GM12878 (cell line): Measurements from ENCODE around the gene LBX1. TPM values are rescaled to one million over a fixed set of nuclear protein-coding genes. Genes with fewer than 3 reads are reported as not detected.

Experiments used
- ATAC-seq: fragments of 200-7000 bp; cut with Tn5 transposase; 3 replicates; pipeline ENCODE4 v1.9.1; 2020; ENCODE audit warnings: mild to moderate bottlenecking, moderate library complexity
- BruUV-seq: library from RNA; stranded (reverse); fragments of 400-500 nt; replicated peaks from 2 replicates; lab custom pipeline; 2021; lab: Mats Ljungman, UMichigan
- CTCF ChIA-PET: fragments of 300-600 bp; sonication (Branson Sonifier 250); formaldehyde crosslinking; extraction: SDS; loops from one replicate; lab custom pipeline; 2021; ENCODE audit warnings: inconsistent platforms; lab: Yijun Ruan, JAX
- POLR2A ChIA-PET: fragments of 350-600 bp; formaldehyde crosslinking; extraction: SDS; loops from one replicate; lab custom pipeline; 2021; ENCODE audit warnings: inconsistent platforms; lab: Charles Lee
- RAD21 ChIA-PET: fragments of 300-600 bp; sonication (Branson Sonifier 250); formaldehyde crosslinking; loops from one replicate; lab custom pipeline; 2023; ENCODE audit warnings: antibody characterized with exemption; ENCODE audit not compliant: unreplicated experiment; lab: Charles Lee
- SMC1A ChIA-PET: fragments of 300-600 bp; sonication (Branson Sonifier 250); formaldehyde crosslinking; loops from one replicate; lab custom pipeline; 2023; ENCODE audit not compliant: unreplicated experiment, uncharacterized antibody; lab: Charles Lee
- DNase-seq: peaks from one replicate; pipeline ENCODE4 v3.0.0-alpha.2; 2011; ENCODE audit warnings: low read depth, low spot score
- FAIRE-seq: peaks from 3 replicates; lab custom pipeline; 2011; peaks lifted over from hg19 to GRCh38; lab: Jason Lieb, UNC
- H2AFZ ChIP-seq: 2 replicates; pipeline ENCODE4 v1.6.0; 2011; ENCODE audit warnings: low read depth, low read length, control low read depth; ENCODE audit not compliant: control insufficient read depth
- H3K27ac ChIP-seq: 2 replicates; pipeline ENCODE4 v1.5.1; 2011; ENCODE audit warnings: control low read depth; ENCODE audit not compliant: control insufficient read depth, insufficient read depth
- H3K27me3 ChIP-seq, 2 experiments: replicated peaks in 1 of 2; 2 replicates each; pipeline versions ENCODE4 v1.6.0 to v1.6.1; 2011; ENCODE audit warnings: low read length in 1 of 2; ENCODE audit not compliant: control insufficient read depth in 2 of 2, insufficient read depth in 2 of 2
- H3K36me3 ChIP-seq, 2 experiments: 2 replicates each; pipeline ENCODE4 v1.5.1; 2011; ENCODE audit warnings: low read length in 1 of 2; ENCODE audit not compliant: control insufficient read depth in 2 of 2, insufficient read depth in 2 of 2
- H3K4me1 ChIP-seq: 2 replicates; pipeline ENCODE4 v1.6.1; 2011; ENCODE audit warnings: mild to moderate bottlenecking, low read length, moderate library complexity, mixed read lengths; ENCODE audit not compliant: control insufficient read depth, insufficient read depth
- H3K4me2 ChIP-seq: 2 replicates; pipeline ENCODE4 v1.6.0; 2011; ENCODE audit warnings: control low read depth; ENCODE audit not compliant: control insufficient read depth, insufficient read depth
- H3K4me3 ChIP-seq: fragments of 200-600 bp; sonication (generic); 2 replicates; pipeline ENCODE4 v1.5.1; 2016
- H3K79me2 ChIP-seq: 2 replicates; pipeline ENCODE4 v1.6.0; 2011; ENCODE audit warnings: low read length; ENCODE audit not compliant: control insufficient read depth, insufficient read depth
- H3K9ac ChIP-seq: 2 replicates; pipeline ENCODE4 v1.8.0; 2011; ENCODE audit warnings: low read length, control low read depth, mixed read lengths; ENCODE audit not compliant: control insufficient read depth, insufficient read depth
- H3K9me3 ChIP-seq: replicated peaks from 3 replicates; pipeline ENCODE4 v1.5.1; 2011; ENCODE audit warnings: mild to moderate bottlenecking, low read length; ENCODE audit not compliant: control insufficient read depth, insufficient read depth
- H4K20me1 ChIP-seq: 2 replicates; pipeline ENCODE4 v1.6.0; 2011; ENCODE audit not compliant: control insufficient read depth, insufficient read depth
- CBX3 ChIP-seq: fragments of 200-600 bp; sonication (generic); IDR thresholded peaks from 2 replicates; pipeline ENCODE4 v1.6.1; 2016; ENCODE audit warnings: low read depth, borderline replicate concordance
- E2F4 ChIP-seq: IDR thresholded peaks from 2 replicates; pipeline ENCODE4 v1.6.1; 2012; ENCODE audit warnings: low read depth, low read length, improper control_type of control experiment
- HCFC1 ChIP-seq: fragments of 150-350 bp; IDR thresholded peaks from 2 replicates; pipeline ENCODE4 v1.6.1; 2014; ENCODE audit warnings: low read length
- IKZF1 ChIP-seq: fragments of 450-650 bp; conservative IDR thresholded peaks from 2 replicates; pipeline ENCODE4 v1.6.1; 2017; ENCODE audit warnings: antibody characterized with exemption, mild to moderate bottlenecking
- PAX5 ChIP-seq: IDR thresholded peaks from 2 replicates; pipeline ENCODE4 v1.6.1; 2011; ENCODE audit warnings: low read depth, low read length, borderline replicate concordance
- RAD51 ChIP-seq: fragments of 450-650 bp; IDR thresholded peaks from 2 replicates; pipeline ENCODE4 v1.6.1; 2016; ENCODE audit warnings: moderate library complexity, mild to moderate bottlenecking, inconsistent platforms
- RB1 ChIP-seq: fragments of 450-650 bp; formaldehyde crosslinking; IDR thresholded peaks from 2 replicates; pipeline ENCODE4 v1.6.1; 2017; ENCODE audit warnings: mild to moderate bottlenecking, borderline replicate concordance
- SIX5 ChIP-seq: IDR thresholded peaks from 2 replicates; pipeline ENCODE4 v1.6.1; 2011; ENCODE audit warnings: mild to moderate bottlenecking, low read depth, low read length, moderate library complexity; ENCODE audit not compliant: severe bottlenecking
- SMAD1 ChIP-seq: fragments of 450-650 bp; IDR thresholded peaks from 2 replicates; pipeline ENCODE4 v1.6.1; 2018; ENCODE audit warnings: mild to moderate bottlenecking, low read depth; ENCODE audit not compliant: partially characterized antibody
- YY1 ChIP-seq: IDR thresholded peaks from 2 replicates; pipeline ENCODE4 v1.6.1; 2011; ENCODE audit warnings: low read depth, mild to moderate bottlenecking, low read length
- WGBS: methylation state at CpG from one replicate; pipeline ENCODE4 v1.1.6; 2016; ENCODE audit warnings: low lambda C conversion rate; ENCODE audit not compliant: insufficient replicate concordance, insufficient coverage; ENCODE audit errors: missing lambda C conversion rate; 5-methylcytosine and 5-hydroxymethylcytosine counted together
- in situ Hi-C: fragments of 300-500 bp; cut with MboI; formaldehyde crosslinking; loops from 9 replicates; pipeline ENCODE4 v1.14.3; 2018; ENCODE audit warnings: mixed read lengths
- intact Hi-C: fragments of 100-400 bp; cut with micrococcal nuclease; formaldehyde crosslinking; loops from one replicate; pipeline ENCODE4 v1.14.2; 2022; ENCODE audit not compliant: unreplicated experiment
- polyA plus RNA-seq, 11 experiments: library from polyadenylated mRNA; depleted of rRNA in 4 of 11; unstranded in 6 of 11; stranded (reverse) in 5 of 11; fragments of >200 nt; fragmentation: Nextera tagmentation in 4 of 11; fragmentation: Illumina TruSeq in 1 of 11; extraction: Ambion mirVana in 4 of 11; extraction: Trizol in 1 of 11; gene quantifications; 1 replicate in 1 of 11; 2 replicates in 10 of 11; pipeline versions ENCODE4 v1.2.1 to v1.2.3, GENCODE V29; 2011 to 2016; ENCODE audit warnings: inconsistent platforms in 2 of 11, missing spikeins in 2 of 11, low read depth in 1 of 11
- total RNA-seq, 4 experiments: library from RNA; depleted of rRNA in 3 of 4; stranded (reverse); fragments of >200 nt in 3 of 4; fragmentation: Illumina TruSeq in 1 of 4; extraction: Trizol in 1 of 4; gene quantifications; 2 replicates each; pipeline versions ENCODE4 v1.2.1 to v1.2.3, GENCODE V29; 2013 to 2021
- TF ChIP-seq, protein P1 (sequence below): fragments of 450-650 bp; IDR thresholded peaks from 2 replicates; pipeline ENCODE4 v1.6.1; 2017; ENCODE audit warnings: antibody characterized with exemption, mild to moderate bottlenecking, moderate library complexity
- TF ChIP-seq, protein P2 (sequence below): fragments of 150-350 bp; IDR thresholded peaks from 2 replicates; pipeline ENCODE4 v1.6.1; 2014; ENCODE audit warnings: mild to moderate bottlenecking, low read depth, low read length
- TF ChIP-seq, protein P3 (sequence below): fragments of 450-650 bp; IDR thresholded peaks from 2 replicates; pipeline ENCODE4 v1.6.1; 2017; ENCODE audit warnings: mild to moderate bottlenecking

LBX1 gene
- total and polyA plus RNA-seq, 10 of the 15 experiments (the other 5 are each of a cell fraction or from before 2014, with no cell fraction given), result not detected

DNA sequence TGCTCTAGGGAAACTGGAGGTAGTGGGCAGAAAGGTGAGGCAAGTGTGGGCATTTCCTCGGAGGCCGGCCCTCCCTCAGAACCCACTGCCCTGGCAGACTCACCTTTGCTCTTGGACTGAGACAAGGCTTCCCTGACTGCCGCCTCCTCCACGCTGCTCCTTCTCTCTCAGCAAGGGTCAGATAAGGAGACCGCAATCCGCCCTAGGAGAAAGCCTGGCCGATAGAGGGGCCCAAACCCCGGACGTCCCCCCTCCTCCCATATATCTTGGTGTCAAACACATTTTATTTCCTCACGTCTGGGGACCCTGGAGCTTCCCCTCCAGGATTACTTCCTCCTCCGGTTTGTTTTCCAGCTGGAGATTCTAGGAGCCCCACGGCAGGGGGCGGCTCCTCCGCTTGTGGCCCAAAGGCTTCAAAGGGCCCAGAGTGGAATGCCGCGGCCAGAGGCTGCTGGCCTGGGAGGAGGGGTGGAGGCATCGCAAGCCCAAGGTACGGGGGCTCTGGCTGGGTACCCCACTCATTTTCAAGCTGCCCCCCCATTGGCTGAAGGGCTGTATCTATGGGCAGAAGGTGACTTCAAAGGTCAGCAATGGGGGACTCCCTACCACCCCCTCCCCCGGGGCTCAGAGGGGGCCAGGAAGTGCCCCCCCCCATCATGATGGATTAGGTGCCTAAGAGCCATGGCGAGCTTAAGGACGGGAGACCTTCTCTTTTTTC is 31.7 kb upstream of the LBX1 start (continued):
- TF ChIP-seq, protein P1, sequence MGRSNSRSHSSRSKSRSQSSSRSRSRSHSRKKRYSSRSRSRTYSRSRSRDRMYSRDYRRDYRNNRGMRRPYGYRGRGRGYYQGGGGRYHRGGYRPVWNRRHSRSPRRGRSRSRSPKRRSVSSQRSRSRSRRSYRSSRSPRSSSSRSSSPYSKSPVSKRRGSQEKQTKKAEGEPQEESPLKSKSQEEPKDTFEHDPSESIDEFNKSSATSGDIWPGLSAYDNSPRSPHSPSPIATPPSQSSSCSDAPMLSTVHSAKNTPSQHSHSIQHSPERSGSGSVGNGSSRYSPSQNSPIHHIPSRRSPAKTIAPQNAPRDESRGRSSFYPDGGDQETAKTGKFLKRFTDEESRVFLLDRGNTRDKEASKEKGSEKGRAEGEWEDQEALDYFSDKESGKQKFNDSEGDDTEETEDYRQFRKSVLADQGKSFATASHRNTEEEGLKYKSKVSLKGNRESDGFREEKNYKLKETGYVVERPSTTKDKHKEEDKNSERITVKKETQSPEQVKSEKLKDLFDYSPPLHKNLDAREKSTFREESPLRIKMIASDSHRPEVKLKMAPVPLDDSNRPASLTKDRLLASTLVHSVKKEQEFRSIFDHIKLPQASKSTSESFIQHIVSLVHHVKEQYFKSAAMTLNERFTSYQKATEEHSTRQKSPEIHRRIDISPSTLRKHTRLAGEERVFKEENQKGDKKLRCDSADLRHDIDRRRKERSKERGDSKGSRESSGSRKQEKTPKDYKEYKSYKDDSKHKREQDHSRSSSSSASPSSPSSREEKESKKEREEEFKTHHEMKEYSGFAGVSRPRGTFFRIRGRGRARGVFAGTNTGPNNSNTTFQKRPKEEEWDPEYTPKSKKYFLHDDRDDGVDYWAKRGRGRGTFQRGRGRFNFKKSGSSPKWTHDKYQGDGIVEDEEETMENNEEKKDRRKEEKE, result no peak
- TF ChIP-seq, protein P2, sequence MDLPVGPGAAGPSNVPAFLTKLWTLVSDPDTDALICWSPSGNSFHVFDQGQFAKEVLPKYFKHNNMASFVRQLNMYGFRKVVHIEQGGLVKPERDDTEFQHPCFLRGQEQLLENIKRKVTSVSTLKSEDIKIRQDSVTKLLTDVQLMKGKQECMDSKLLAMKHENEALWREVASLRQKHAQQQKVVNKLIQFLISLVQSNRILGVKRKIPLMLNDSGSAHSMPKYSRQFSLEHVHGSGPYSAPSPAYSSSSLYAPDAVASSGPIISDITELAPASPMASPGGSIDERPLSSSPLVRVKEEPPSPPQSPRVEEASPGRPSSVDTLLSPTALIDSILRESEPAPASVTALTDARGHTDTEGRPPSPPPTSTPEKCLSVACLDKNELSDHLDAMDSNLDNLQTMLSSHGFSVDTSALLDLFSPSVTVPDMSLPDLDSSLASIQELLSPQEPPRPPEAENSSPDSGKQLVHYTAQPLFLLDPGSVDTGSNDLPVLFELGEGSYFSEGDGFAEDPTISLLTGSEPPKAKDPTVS, result no peak
- TF ChIP-seq RAD51 (no peak), RB1 (no peak)

GRCh38 chr10:101258179-101258885 is 29.1 kb upstream of the LBX1 start:
- no peak for DNase-seq
- 52% methylated on average over 4 of the region's 4 CpGs for WGBS
- in situ Hi-C loops, result no loop called here
- Histone ChIP-seq H3K79me2 (no peaks in the 10 kb centered on the region), H3K4me3 (no peak overlapping the region), H2AFZ (no peak overlapping the region), H3K4me1 (no peaks in the 10 kb centered on the region), H3K36me3 (no peaks in the 10 kb centered on the region), H3K27me3 (peaks cover 2 to 3% of the 10 kb centered on the region in 2 experiments; a peak in 3 of 4 replicates), H4K20me1 (no peaks in the 10 kb centered on the region), H3K27ac (no peak overlapping the region), H3K4me2 (no peak overlapping the region), H3K9me3 (no peaks in the 10 kb centered on the region; the same call in 2 of the 3 replicates), H3K9ac (no peak overlapping the region)
- peak; percentile 13 for FAIRE-seq
- peak; percentile 87 for ATAC-seq
- no TSS peak for BruUV-seq
- ChIA-PET RAD21 (no interaction called here), POLR2A (interaction anchor here (0.5 to 0.6 kb wide), 2 partner anchors 107 to 208 kb away, joined by 3 read pairs; no protein-coding TSS in a partner anchor), SMC1A (no interaction called here), CTCF (interaction anchor here (0.6 to 1.5 kb wide), 3 partner anchors 34 to 260 kb away, joined by 3 to 4 read pairs (median 3); no protein-coding TSS in a partner anchor)
- TF ChIP-seq HCFC1 (peak; percentile 45), YY1 (peak; percentile 72), PAX5 (no peak), SMAD1 (no peak), IKZF1 (no peak), E2F4 (no peak), CBX3 (no peak), SIX5 (peak; percentile 65)
- TF ChIP-seq, protein P3, sequence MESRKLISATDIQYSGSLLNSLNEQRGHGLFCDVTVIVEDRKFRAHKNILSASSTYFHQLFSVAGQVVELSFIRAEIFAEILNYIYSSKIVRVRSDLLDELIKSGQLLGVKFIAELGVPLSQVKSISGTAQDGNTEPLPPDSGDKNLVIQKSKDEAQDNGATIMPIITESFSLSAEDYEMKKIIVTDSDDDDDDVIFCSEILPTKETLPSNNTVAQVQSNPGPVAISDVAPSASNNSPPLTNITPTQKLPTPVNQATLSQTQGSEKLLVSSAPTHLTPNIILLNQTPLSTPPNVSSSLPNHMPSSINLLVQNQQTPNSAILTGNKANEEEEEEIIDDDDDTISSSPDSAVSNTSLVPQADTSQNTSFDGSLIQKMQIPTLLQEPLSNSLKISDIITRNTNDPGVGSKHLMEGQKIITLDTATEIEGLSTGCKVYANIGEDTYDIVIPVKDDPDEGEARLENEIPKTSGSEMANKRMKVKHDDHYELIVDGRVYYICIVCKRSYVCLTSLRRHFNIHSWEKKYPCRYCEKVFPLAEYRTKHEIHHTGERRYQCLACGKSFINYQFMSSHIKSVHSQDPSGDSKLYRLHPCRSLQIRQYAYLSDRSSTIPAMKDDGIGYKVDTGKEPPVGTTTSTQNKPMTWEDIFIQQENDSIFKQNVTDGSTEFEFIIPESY, result no peak
- intact Hi-C loops, result no loop called here
